K562 (cell line): ENCODE results near the gene DNAJC6. TPM values are rescaled to one million over a fixed set of nuclear protein-coding genes. Genes with fewer than 3 reads are reported as not detected.

ENCODE experiments used
- ADNP ChIP-seq: fragments of 200-800 bp; sonication (Bioruptor generic); IDR thresholded peaks from 2 replicates; pipeline ENCODE4 v1.6.1; 2016; ENCODE audit warnings: missing genetic modification characterization, missing compliant biosample characterization
- CREM ChIP-seq: IDR thresholded peaks from 2 replicates; pipeline ENCODE4 v1.6.1; 2014; ENCODE audit warnings: antibody characterized with exemption, low read depth
- ETV1 ChIP-seq: fragments of 450-650 bp; conservative IDR thresholded peaks from 2 replicates; pipeline ENCODE4 v1.6.1; 2016; ENCODE audit warnings: missing genetic modification characterization, control low read depth, low read depth, missing compliant biosample characterization
- ETV5 ChIP-seq: sonication (generic); formaldehyde crosslinking; IDR thresholded peaks from 2 replicates; pipeline ENCODE4 v1.4.0; 2020; ENCODE audit warnings: low read depth, mild to moderate bottlenecking, missing genetic modification reagents
- HMGN3 ChIP-seq: IDR thresholded peaks from 2 replicates; pipeline ENCODE4 v1.6.1; 2011; ENCODE audit warnings: borderline replicate concordance, low read depth, mild to moderate bottlenecking, mixed read lengths, low read length; ENCODE audit not compliant: insufficient read length; ENCODE audit errors: extremely low read depth
- HOXB6 ChIP-seq: fragments of 250-450 bp; sonication (Bioruptor Pico); IDR thresholded peaks from 2 replicates; pipeline ENCODE4 v1.5.1; 2022; ENCODE audit warnings: mild to moderate bottlenecking, borderline replicate concordance
- LEF1 ChIP-seq: fragments of 450-650 bp; IDR thresholded peaks from 2 replicates; pipeline ENCODE4 v1.6.1; 2016; ENCODE audit warnings: mild to moderate bottlenecking
- MYBL2 ChIP-seq, 2 experiments: fragments of 450-650 bp in 1 of 2; sonication (generic) in 1 of 2; formaldehyde crosslinking in 1 of 2; IDR thresholded peaks; 2 replicates each; pipeline versions ENCODE4 v1.6.1 to v1.8.1; 2017 to 2022; ENCODE audit warnings: borderline replicate concordance in 1 of 2, inconsistent platforms in 1 of 2, low read depth in 1 of 2, mild to moderate bottlenecking in 1 of 2, missing genetic modification reagents in 1 of 2, moderate library complexity in 1 of 2
- NFIC ChIP-seq: fragments of 450-650 bp; IDR thresholded peaks from 2 replicates; pipeline ENCODE4 v1.6.1; 2017; ENCODE audit warnings: mild to moderate bottlenecking, inconsistent platforms
- PRMT5 ChIP-seq: sonication (generic); formaldehyde crosslinking; IDR thresholded peaks from 2 replicates; pipeline ENCODE4 v1.5.0; 2020; ENCODE audit warnings: missing genetic modification reagents
- RBM39 ChIP-seq: fragments of 200-400 bp; formaldehyde crosslinking; optimal IDR thresholded peaks from 2 replicates; pipeline ENCODE3; 2018; ENCODE audit warnings: low read depth, low read length
- TOE1 ChIP-seq, 2 experiments: fragments of 450-650 bp in 1 of 2; sonication (generic) in 1 of 2; formaldehyde crosslinking in 1 of 2; IDR thresholded peaks; 2 replicates each; pipeline versions ENCODE4 v1.7.1 to v1.8.0; 2016 to 2022; ENCODE audit warnings: borderline replicate concordance in 2 of 2, mild to moderate bottlenecking in 2 of 2, antibody characterized with exemption in 1 of 2, inconsistent platforms in 1 of 2, low read depth in 1 of 2, missing genetic modification reagents in 1 of 2, moderate library complexity in 1 of 2
- TSC22D4 ChIP-seq: fragments of 450-650 bp; IDR thresholded peaks from 2 replicates; pipeline ENCODE4 v1.6.1; 2016; ENCODE audit warnings: missing genetic modification characterization, missing biosample characterization, control low read depth
- ZEB2 ChIP-seq: fragments of 450-650 bp; IDR thresholded peaks from 2 replicates; pipeline ENCODE4 v1.6.1; 2016
- ZNF134 ChIP-seq: fragments of 250-450 bp; sonication (Bioruptor Pico); conservative IDR thresholded peaks from 2 replicates; pipeline ENCODE4 v1.4.0; 2020
- ZNF408 ChIP-seq: fragments of 250-450 bp; sonication (Bioruptor Pico); IDR thresholded peaks from 2 replicates; pipeline ENCODE4 v1.4.0; 2020; ENCODE audit warnings: low read depth, mild to moderate bottlenecking, moderate library complexity
- ZNF644 ChIP-seq: fragments of 200-800 bp; sonication (Bioruptor generic); IDR thresholded peaks from 2 replicates; pipeline ENCODE4 v1.6.1; 2016; ENCODE audit warnings: low read depth, missing genetic modification characterization, missing compliant biosample characterization
- polyA plus RNA-seq, 8 experiments: library from polyadenylated mRNA; depleted of rRNA in 4 of 8; stranded (reverse) in 5 of 8; unstranded in 3 of 8; fragments of >200 nt; fragmentation: Nextera tagmentation in 2 of 8; fragmentation: Illumina TruSeq in 1 of 8; extraction: Ambion mirVana in 2 of 8; extraction: Trizol in 1 of 8; gene quantifications; 2 replicates each; pipeline versions ENCODE4 v1.2.1 to v1.2.3, GENCODE V29; 2011 to 2014; ENCODE audit warnings: inconsistent platforms in 1 of 8, missing spikeins in 1 of 8
- total RNA-seq, 7 experiments: library from RNA; depleted of rRNA in 6 of 7; stranded (reverse); fragments of >200 nt in 6 of 7; fragmentation: Illumina TruSeq in 2 of 7; extraction: Trizol in 2 of 7; gene quantifications; 2 replicates each; pipeline versions ENCODE4 v1.2.1 to v1.2.3, GENCODE V29; 2011 to 2021; ENCODE audit warnings: low replicate concordance in 1 of 7
- TF ChIP-seq, protein P1 (sequence below), 2 experiments: fragments of 200-800 bp in 1 of 2; sonication (Bioruptor generic) in 1 of 2; sonication (generic) in 1 of 2; formaldehyde crosslinking in 1 of 2; IDR thresholded peaks in 1 of 2; conservative IDR thresholded peaks in 1 of 2; 2 replicates each; pipeline versions ENCODE4 v1.5.0 to v1.6.1; 2016 to 2020; ENCODE audit warnings: missing compliant biosample characterization in 1 of 2, missing genetic modification characterization in 1 of 2, missing genetic modification reagents in 1 of 2
- TF ChIP-seq, protein P2 (sequence below): fragments of 450-650 bp; IDR thresholded peaks from 2 replicates; pipeline ENCODE4 v1.6.1; 2016; ENCODE audit warnings: antibody characterized with exemption
- TF ChIP-seq, protein P3 (sequence below): fragments of 450-650 bp; conservative IDR thresholded peaks from 2 replicates; pipeline ENCODE4 v1.6.1; 2016; ENCODE audit warnings: missing genetic modification characterization, low read depth, mild to moderate bottlenecking, missing compliant biosample characterization, moderate library complexity
- TF ChIP-seq, protein P4 (sequence below): sonication (generic); formaldehyde crosslinking; IDR thresholded peaks from 2 replicates; pipeline ENCODE4 v1.9.0; 2022; ENCODE audit warnings: mild to moderate bottlenecking, missing genetic modification reagents
- TF ChIP-seq, protein P5 (sequence below): fragments of 450-650 bp; formaldehyde crosslinking; conservative IDR thresholded peaks from 2 replicates; pipeline ENCODE4 v1.4.0; 2022; ENCODE audit warnings: mild to moderate bottlenecking, missing genetic modification characterization

DNAJC6 gene
- total and polyA plus RNA-seq, 9 of the 15 experiments (the other 6 are each of a cell fraction or from before 2014, with no cell fraction given), result 6.7 to 78.7 (median 28.0) TPM

DNA sequence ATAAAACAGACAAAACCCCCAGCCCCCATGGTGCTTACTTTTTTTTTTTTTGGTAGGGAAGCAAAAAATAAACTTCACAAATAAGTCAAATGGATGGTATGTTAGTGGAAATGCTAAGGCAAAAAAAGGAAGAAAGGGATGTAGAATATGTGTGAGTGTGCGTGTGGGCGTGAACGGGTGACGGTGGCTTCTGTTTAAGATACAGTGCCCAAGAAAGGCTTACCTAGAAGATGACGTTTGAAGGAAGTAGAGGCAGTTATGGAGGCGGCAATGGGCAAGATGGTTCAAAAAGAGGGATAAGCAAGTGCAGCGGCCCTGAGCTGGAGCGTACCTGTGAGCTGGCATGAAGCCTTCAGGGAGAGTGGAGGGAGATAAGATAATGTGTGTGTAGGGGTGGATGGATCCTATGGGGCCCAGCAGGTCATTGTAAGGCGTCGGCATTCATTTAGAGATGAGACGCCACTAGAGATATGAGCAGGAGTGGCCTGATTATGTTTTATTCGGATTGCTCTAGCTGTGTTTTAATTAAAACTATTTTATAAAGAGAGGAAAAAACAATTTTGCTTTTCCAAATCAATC is 131.1 kb downstream of the DNAJC6 start (continued):
- TF ChIP-seq, protein P1, sequence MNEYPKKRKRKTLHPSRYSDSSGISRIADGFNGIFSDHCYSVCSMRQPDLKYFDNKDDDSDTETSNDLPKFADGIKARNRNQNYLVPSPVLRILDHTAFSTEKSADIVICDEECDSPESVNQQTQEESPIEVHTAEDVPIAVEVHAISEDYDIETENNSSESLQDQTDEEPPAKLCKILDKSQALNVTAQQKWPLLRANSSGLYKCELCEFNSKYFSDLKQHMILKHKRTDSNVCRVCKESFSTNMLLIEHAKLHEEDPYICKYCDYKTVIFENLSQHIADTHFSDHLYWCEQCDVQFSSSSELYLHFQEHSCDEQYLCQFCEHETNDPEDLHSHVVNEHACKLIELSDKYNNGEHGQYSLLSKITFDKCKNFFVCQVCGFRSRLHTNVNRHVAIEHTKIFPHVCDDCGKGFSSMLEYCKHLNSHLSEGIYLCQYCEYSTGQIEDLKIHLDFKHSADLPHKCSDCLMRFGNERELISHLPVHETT (CRISPR knock-in tag; conservative IDR thresholded peaks at IDR 0.05 in 1 of 2, IDR thresholded peaks at IDR 0.05 in 1 of 2), result no peak
- TF ChIP-seq ETV1 (tag), result no peak
- TF ChIP-seq, protein P2, sequence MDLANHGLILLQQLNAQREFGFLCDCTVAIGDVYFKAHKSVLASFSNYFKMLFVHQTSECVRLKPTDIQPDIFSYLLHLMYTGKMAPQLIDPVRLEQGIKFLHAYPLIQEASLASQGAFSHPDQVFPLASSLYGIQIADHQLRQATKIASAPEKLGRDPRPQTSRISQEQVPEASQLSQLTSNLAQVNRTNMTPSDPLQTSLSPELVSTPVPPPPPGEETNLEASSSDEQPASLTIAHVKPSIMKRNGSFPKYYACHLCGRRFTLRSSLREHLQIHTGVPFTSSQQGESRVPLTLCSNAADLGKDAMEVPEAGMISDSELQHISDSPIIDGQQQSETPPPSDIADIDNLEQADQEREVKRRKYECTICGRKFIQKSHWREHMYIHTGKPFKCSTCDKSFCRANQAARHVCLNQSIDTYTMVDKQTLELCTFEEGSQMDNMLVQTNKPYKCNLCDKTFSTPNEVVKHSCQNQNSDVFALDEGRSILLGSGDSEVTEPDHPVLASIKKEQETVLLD, result 0 out of 2 replicates have a peak, but pooled peaks have one; percentile 38
- TF ChIP-seq, protein P3, sequence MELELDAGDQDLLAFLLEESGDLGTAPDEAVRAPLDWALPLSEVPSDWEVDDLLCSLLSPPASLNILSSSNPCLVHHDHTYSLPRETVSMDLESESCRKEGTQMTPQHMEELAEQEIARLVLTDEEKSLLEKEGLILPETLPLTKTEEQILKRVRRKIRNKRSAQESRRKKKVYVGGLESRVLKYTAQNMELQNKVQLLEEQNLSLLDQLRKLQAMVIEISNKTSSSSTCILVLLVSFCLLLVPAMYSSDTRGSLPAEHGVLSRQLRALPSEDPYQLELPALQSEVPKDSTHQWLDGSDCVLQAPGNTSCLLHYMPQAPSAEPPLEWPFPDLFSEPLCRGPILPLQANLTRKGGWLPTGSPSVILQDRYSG (tag), result no peak
- peak; percentile 51; the same call in 1 of the 2 replicates for TF ChIP-seq ZEB2
- TF ChIP-seq, protein P4, sequence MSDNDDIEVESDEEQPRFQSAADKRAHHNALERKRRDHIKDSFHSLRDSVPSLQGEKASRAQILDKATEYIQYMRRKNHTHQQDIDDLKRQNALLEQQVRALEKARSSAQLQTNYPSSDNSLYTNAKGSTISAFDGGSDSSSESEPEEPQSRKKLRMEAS (CRISPR knock-in tag), result no peak
- no peak for TF ChIP-seq ZNF134
- no peak for TF ChIP-seq PRMT5 (CRISPR knock-in tag)
- no peak for TF ChIP-seq HOXB6 (CRISPR knock-in tag)
- TF ChIP-seq ZNF408 (CRISPR knock-in tag), result no peak
- TF ChIP-seq TOE1 (IDR thresholded peaks at IDR 0.05; ENCODE audit: borderline replicate concordance), result no peak
- no peak for TF ChIP-seq TOE1 (CRISPR knock-in tag; IDR thresholded peaks at IDR 0.05; ENCODE audit: borderline replicate concordance, low read depth)
- no peak for TF ChIP-seq MYBL2 (IDR thresholded peaks at IDR 0.05; ENCODE audit: low read depth)
- no peak for TF ChIP-seq MYBL2 (CRISPR knock-in tag; IDR thresholded peaks at IDR 0.05; ENCODE audit: borderline replicate concordance)
- TF ChIP-seq LEF1, result no peak
- no peak for TF ChIP-seq TSC22D4
- TF ChIP-seq CREM, result 0 out of 2 replicates have a peak, but pooled peaks have one; percentile 15
- TF ChIP-seq NFIC, result peak; percentile 36; the same call in 1 of the 2 replicates
- TF ChIP-seq RBM39, result no peak
- TF ChIP-seq ETV5, result no peak
- TF ChIP-seq ADNP, result 0 out of 2 replicates have a peak, but pooled peaks have one; percentile 12
- TF ChIP-seq, protein P5, sequence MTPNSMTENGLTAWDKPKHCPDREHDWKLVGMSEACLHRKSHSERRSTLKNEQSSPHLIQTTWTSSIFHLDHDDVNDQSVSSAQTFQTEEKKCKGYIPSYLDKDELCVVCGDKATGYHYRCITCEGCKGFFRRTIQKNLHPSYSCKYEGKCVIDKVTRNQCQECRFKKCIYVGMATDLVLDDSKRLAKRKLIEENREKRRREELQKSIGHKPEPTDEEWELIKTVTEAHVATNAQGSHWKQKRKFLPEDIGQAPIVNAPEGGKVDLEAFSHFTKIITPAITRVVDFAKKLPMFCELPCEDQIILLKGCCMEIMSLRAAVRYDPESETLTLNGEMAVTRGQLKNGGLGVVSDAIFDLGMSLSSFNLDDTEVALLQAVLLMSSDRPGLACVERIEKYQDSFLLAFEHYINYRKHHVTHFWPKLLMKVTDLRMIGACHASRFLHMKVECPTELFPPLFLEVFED (CRISPR knock-in tag), result 0 out of 2 replicates have a peak, but pooled peaks have one; percentile 23
- no peak for TF ChIP-seq ZNF644 (tag)
- TF ChIP-seq HMGN3, result no peak
